Measurements from ENCODE around the gene PTPRC.

Gene PTPRC

GRCh38 chr1:198677027-198677426 lies 38.2 kb downstream of the PTPRC start:
- DNase-seq, result no peak

DNA sequence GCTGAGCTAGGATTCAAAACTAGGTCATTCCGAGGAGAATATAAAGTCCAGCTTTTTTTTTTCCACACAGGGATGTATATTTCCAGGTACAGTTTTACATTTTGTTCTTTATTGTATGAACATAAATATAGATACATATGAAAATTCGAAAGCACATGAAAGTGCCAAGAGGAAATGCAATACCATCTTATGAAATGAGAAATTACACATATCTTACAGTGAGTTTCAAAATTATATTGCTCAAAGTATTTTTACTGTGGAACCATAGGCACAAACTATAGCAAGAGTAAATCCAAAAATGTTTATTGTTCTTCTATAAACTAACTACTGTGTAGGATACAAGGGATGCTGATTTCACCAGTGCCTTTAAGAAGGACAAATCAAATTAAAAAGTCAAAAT lies 39.0 kb downstream of the PTPRC start:
- DNase-seq, result no peak

DNA sequence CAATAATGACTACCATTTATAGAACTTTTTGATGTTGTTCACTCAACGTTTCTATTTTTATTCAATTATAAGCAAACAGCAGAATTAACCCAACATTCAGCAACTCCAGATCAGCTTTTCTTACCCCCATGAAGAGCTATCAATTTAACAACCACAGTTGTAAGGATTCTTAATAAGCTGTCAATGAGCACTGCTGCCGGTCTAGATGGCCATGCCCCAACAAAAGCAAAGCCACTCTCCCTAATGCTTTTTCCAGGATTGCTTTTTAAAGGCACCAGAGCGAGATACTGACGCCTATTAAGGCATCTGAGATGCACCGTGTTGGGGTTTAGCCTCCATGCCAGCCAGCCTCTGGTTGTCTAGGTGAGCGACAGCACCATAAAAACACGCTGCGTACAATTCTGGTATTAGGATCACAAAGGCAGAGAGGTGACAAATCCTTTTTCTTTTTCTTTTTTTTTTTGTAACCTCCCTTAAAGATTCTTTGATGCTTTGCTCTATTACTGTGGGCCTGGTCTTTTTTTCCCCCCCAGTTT lies 39.5 kb downstream of the PTPRC start:
- peak; percentile 73 to 83 for DNase-seq

GRCh38 chr1:198678901-198679329 lies 40.1 kb downstream of the PTPRC start:
- peak; percentile 43 to 64 for DNase-seq

GRCh38 chr1:198679535-198680173 lies 40.8 kb downstream of the PTPRC start:
- peak; percentile 60 to 78 for DNase-seq

GRCh38 chr1:198680174-198680875 lies 41.5 kb downstream of the PTPRC start:
- DNase-seq, result peak in 1 of 2 donors; percentile 56

- peak in 1 of 2 donors; percentile 66 for DNase-seq
These were observed 42.4 kb downstream of the PTPRC start for GRCh38 chr1:198681252-198681651.

DNA sequence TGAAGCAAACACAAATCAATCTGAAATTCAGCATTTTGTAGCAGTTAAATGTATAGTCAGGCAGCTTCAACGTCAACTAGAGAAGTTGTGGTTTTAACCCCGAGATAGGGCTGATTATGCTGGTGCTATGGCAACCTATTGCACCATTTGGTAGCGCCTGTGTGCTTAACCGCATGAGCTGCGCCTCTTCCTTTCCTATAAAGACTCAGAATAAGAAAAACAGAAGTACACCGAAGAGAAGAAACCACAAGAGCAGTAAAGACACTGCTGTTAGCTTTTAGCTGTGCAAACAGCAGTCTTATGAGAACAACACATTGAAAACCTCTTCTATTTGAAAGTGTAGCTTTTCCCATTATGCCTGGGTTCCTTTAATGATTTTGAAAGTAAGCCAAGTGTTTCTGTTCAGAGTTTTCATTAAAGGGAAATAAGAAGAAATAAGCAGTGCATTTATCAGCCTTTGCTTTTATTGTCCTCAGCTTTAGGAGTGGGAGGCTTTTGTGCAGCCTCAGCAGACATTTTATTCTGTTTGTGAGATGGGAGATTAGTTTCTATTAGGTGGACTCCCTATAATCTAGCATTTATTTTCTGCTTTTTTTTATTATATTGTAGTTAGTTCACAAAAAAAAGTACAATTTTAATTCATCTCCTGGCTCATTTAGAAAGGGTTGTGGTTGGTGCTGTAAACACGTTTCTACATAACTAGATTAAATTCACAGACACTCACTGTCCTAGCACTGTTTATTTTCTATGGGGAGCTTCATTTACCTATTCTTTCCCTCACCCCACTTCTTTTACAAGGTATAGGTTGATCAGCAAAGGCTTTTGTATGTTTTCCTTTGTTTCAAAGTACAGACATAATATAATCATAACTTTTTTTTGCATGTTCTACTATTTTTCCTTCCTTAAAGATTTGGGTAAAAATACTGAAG lies 43.3 kb downstream of the PTPRC start:
- DNase-seq, result peak; percentile 94 to 96

DNA sequence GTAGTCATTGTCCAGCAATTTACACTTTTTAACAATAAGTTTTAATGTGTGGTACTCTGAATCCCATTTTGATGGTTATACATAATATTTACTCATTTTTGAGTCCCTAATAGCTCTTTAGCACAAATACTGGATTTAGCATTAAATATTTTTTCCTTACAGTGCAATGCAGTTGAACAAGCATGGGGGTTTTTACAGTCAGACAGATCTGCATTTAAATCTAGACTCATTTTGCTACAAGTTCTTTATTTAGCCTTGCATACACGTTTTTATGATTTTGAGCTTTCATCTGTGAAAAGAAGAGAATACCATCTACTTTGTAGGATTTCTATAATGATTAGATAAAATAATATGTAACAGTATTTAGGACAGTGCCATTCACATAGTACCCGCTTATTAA lies 44.0 kb downstream of the PTPRC start:
- DNase-seq, result peak in 1 of 2 donors; percentile 52

GRCh38 chr1:198683449-198683848 lies 44.6 kb downstream of the PTPRC start:
- no peak for DNase-seq

DNA sequence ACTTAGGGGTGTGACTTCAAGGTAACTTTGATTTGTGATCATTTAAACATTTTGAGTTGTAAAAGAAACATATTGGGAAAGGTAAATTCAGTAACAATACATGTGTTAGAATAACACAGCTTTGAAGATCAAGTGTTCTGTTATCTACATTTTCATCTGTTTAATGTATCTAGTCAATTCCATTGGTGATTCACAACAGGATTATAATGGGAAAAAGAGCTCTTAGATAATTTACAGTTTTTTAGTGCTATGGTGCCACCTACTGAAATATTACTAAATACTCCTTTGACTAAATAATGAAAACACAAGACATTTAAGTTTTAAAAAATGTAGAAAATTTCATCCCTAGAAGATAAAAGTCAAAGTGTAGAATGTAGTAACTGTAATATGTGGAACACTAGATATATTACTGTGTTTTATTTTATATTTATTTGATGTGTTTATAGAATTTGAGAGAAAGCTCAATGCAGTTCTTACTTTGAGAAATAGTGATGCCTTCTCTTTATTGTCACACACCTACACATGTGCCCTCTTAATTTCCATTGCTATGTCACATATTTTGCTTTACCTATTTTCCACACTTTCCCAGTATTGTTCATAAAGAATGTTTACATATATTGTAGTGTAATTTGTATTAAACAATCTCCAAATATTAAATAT lies 47.4 kb downstream of the PTPRC start:
- DNase-seq, result peak in 1 of 2 donors; percentile 60

DNA sequence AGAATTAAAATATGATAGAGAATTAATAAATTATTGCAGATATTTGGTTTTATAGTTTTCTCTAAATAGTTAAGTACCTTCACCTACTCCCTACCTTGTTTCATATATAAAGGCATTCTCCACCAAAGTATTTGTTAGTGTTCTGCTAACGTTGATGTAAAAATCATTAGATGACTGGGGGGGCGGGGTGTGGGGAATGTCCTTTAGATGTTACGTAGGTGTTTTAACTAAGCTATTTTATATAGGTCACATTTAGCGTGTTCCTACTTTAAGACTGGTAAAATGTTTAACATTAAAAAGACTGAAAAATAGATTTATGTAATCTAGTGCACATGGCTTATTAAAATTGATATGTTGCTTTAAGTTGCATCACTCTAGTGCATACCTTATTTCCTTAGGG lies 48.6 kb downstream of the PTPRC start:
- no peak for DNase-seq

- DNase-seq, result no peak
These were observed 52.2 kb downstream of the PTPRC start for GRCh38 chr1:198691063-198691462.

- no peak for DNase-seq
These were observed 54.5 kb downstream of the PTPRC start for GRCh38 chr1:198693321-198693720.

- no peak for DNase-seq
These were observed 55.7 kb downstream of the PTPRC start for GRCh38 chr1:198694542-198694941.

GRCh38 chr1:198696211-198696610 lies 57.4 kb downstream of the PTPRC start:
- DNase-seq, result no peak

- peak; percentile 65 to 80 for DNase-seq
These were observed 60.6 kb downstream of the PTPRC start for GRCh38 chr1:198699167-198700015.

- no peak for DNase-seq
These were observed 61.2 kb downstream of the PTPRC start for GRCh38 chr1:198700016-198700392.

- DNase-seq, result no peak
These were observed 61.6 kb downstream of the PTPRC start for GRCh38 chr1:198700396-198700795.

- DNase-seq, result no peak
These were observed 62.4 kb downstream of the PTPRC start for GRCh38 chr1:198701250-198701649.

- DNase-seq, result no peak
These were observed 63.1 kb downstream of the PTPRC start for GRCh38 chr1:198701766-198702539.
